IMR-90 (cell line): ENCODE data around the gene MYCBP2. TPM values are rescaled to one million over a fixed set of nuclear protein-coding genes. Genes with fewer than 3 reads are reported as not detected.

Experiments
- ATAC-seq: fragments of 200-7000 bp; cut with Tn5 transposase; 2 replicates; pipeline ENCODE4 v1.9.1; 2020; ENCODE audit warnings: low read depth, mild to moderate bottlenecking, moderate library complexity
- BruUV-seq: library from RNA; stranded (reverse); fragments of 400-500 nt; replicated peaks from 2 replicates; lab custom pipeline; 2021; lab: Mats Ljungman, UMichigan
- CTCF ChIA-PET: fragments of 300-600 bp; formaldehyde crosslinking; extraction: SDS; loops from one replicate; lab custom pipeline; 2021; ENCODE audit warnings: antibody characterized with exemption; lab: Yijun Ruan, JAX
- POLR2A ChIA-PET: fragments of 300-600 bp; sonication (Branson Sonifier 250); formaldehyde crosslinking; loops from one replicate; lab custom pipeline; 2022; ENCODE audit warnings: antibody characterized with exemption; ENCODE audit not compliant: unreplicated experiment; lab: Charles Lee
- DNase-seq: peaks from one replicate; pipeline ENCODE4 v3.0.0; 2013
- H2AFZ ChIP-seq: replicated peaks from 2 replicates; pipeline ENCODE3; 2013; ENCODE audit warnings: low read length, mild to moderate bottlenecking; ENCODE audit not compliant: poor library complexity
- H2AK5ac ChIP-seq: 2 replicates; pipeline ENCODE4 v1.6.1; 2013; ENCODE audit warnings: low read depth, low read length, inconsistent platforms
- H2AK9ac ChIP-seq: replicated peaks from 2 replicates; pipeline ENCODE3; 2013; ENCODE audit warnings: mild to moderate bottlenecking, low read depth, low read length, moderate library complexity; ENCODE audit not compliant: poor library complexity
- H2BK120ac ChIP-seq: 2 replicates; pipeline ENCODE4 v1.6.1; 2013; ENCODE audit warnings: low read depth, low read length, inconsistent platforms
- H2BK15ac ChIP-seq: 3 replicates; pipeline ENCODE4 v1.6.1; 2013; ENCODE audit warnings: low read depth, low read length, inconsistent platforms
- H2BK20ac ChIP-seq: 2 replicates; pipeline ENCODE4 v1.6.1; 2013; ENCODE audit warnings: low read depth, mild to moderate bottlenecking, inconsistent platforms, low read length, moderate library complexity
- H2BK5ac ChIP-seq: 2 replicates; pipeline ENCODE4 v1.6.1; 2013; ENCODE audit warnings: mild to moderate bottlenecking, low read depth, low read length, inconsistent platforms; ENCODE audit not compliant: poor library complexity, severe bottlenecking
- H3K14ac ChIP-seq: replicated peaks from 2 replicates; pipeline ENCODE4 v1.6.1; 2013; ENCODE audit warnings: low read depth, low read length, inconsistent platforms
- H3K18ac ChIP-seq: 2 replicates; pipeline ENCODE4 v1.6.1; 2013; ENCODE audit warnings: low read depth, low read length, control low read depth
- H3K23ac ChIP-seq: 2 replicates; pipeline ENCODE4 v1.6.1; 2013; ENCODE audit warnings: low read depth, low read length, inconsistent platforms
- H3K27ac ChIP-seq: 2 replicates; pipeline ENCODE4 v1.5.1; 2013; ENCODE audit warnings: mild to moderate bottlenecking, control low read depth, low read length; ENCODE audit not compliant: insufficient read depth
- H3K27me3 ChIP-seq: 2 replicates; pipeline ENCODE4 v1.6.1; 2013; ENCODE audit warnings: low read length; ENCODE audit not compliant: control insufficient read depth, insufficient read depth
- H3K36me3 ChIP-seq: 2 replicates; pipeline ENCODE4 v1.6.1; 2013; ENCODE audit warnings: low read length, mixed read lengths; ENCODE audit not compliant: control insufficient read depth, insufficient read depth
- H3K4ac ChIP-seq: 2 replicates; pipeline ENCODE4 v1.6.1; 2013; ENCODE audit warnings: low read depth, low read length, inconsistent platforms
- H3K4me1 ChIP-seq: 2 replicates; pipeline ENCODE4 v1.6.1; 2013; ENCODE audit warnings: low read length, mixed read lengths; ENCODE audit not compliant: control insufficient read depth, insufficient read depth
- H3K4me2 ChIP-seq: 2 replicates; pipeline ENCODE4 v1.6.1; 2013; ENCODE audit warnings: low read depth, mild to moderate bottlenecking, control low read depth, low read length, moderate library complexity
- H3K4me3 ChIP-seq: 2 replicates; pipeline ENCODE4 v1.5.1; 2013; ENCODE audit warnings: low read depth, mild to moderate bottlenecking, control low read depth, low read length, moderate library complexity; ENCODE audit not compliant: insufficient read depth
- H3K56ac ChIP-seq: 2 replicates; pipeline ENCODE4 v1.6.1; 2013; ENCODE audit warnings: low read length, inconsistent platforms; ENCODE audit not compliant: insufficient read depth; ENCODE audit errors: extremely low read depth
- H3K79me1 ChIP-seq, 2 experiments: 2 replicates each; pipeline ENCODE4 v1.6.1; 2013; ENCODE audit warnings: low read length in 2 of 2, inconsistent platforms in 1 of 2, low read depth in 1 of 2
- H3K9ac ChIP-seq: 2 replicates; pipeline ENCODE4 v1.6.1; 2013; ENCODE audit warnings: low read depth, low read length, control low read depth
- H3K9me1 ChIP-seq: 2 replicates; pipeline ENCODE4 v1.6.1; 2013; ENCODE audit warnings: low read length, inconsistent platforms; ENCODE audit not compliant: insufficient read depth
- H3K9me3 ChIP-seq: 2 replicates; pipeline ENCODE4 v1.6.1; 2013; ENCODE audit warnings: low read length; ENCODE audit not compliant: control insufficient read depth, insufficient read depth
- H4K20me1 ChIP-seq: 2 replicates; pipeline ENCODE4 v1.6.1; 2013; ENCODE audit warnings: low read length, inconsistent platforms; ENCODE audit not compliant: insufficient read depth
- H4K5ac ChIP-seq: 2 replicates; pipeline ENCODE4 v1.6.1; 2013; ENCODE audit warnings: mild to moderate bottlenecking, low read depth, low read length, control low read depth
- H4K8ac ChIP-seq, 2 experiments: 2 replicates each; pipeline ENCODE4 v1.6.1; 2013; ENCODE audit warnings: low read depth in 2 of 2, low read length in 2 of 2, control low read depth in 1 of 2, inconsistent platforms in 1 of 2
- H4K91ac ChIP-seq: 2 replicates; pipeline ENCODE4 v1.6.1; 2013; ENCODE audit warnings: low read depth, low read length, inconsistent platforms; ENCODE audit not compliant: insufficient read depth
- MAFK ChIP-seq: IDR thresholded peaks from 2 replicates; pipeline ENCODE4 v1.6.1; 2012; ENCODE audit warnings: low read depth, low read length, improper control_type of control experiment
- MAZ ChIP-seq: IDR thresholded peaks from 2 replicates; pipeline ENCODE4 v1.6.1; 2012; ENCODE audit warnings: low read depth, mild to moderate bottlenecking, low read length, improper control_type of control experiment, moderate library complexity, borderline replicate concordance
- NFE2L2 ChIP-seq: fragments of 150-350 bp; IDR thresholded peaks from 2 replicates; pipeline ENCODE4 v1.6.1; 2016; ENCODE audit warnings: low read depth, mild to moderate bottlenecking, low read length
- POLR2A ChIP-seq: IDR thresholded peaks from 2 replicates; pipeline ENCODE4 v1.6.1; 2012; ENCODE audit warnings: mild to moderate bottlenecking, low read depth, low read length
- RCOR1 ChIP-seq: IDR thresholded peaks from 2 replicates; pipeline ENCODE4 v1.6.1; 2012; ENCODE audit warnings: mild to moderate bottlenecking, low read length, improper control_type of control experiment; ENCODE audit not compliant: insufficient replicate concordance
- RFX5 ChIP-seq: IDR thresholded peaks from 2 replicates; pipeline ENCODE4 v1.8.0; 2012; ENCODE audit warnings: low read depth, mild to moderate bottlenecking, low read length, moderate library complexity
- WGBS, 2 experiments: methylation state at CpG; one replicate each; pipeline versions ENCODE4 v1.1.5 to v1.1.7; 2013; ENCODE audit warnings: missing lambda C conversion rate in 2 of 2; ENCODE audit not compliant: insufficient read length in 1 of 2; ENCODE audit errors: extremely low coverage in 2 of 2; 5-methylcytosine and 5-hydroxymethylcytosine counted together
- dilution Hi-C: fragments of 300-500 bp; cut with HindIII; formaldehyde crosslinking; loops from one replicate; pipeline ENCODE4 v1.14.3; 2018; ENCODE audit warnings: low sequenced_read_pairs; ENCODE audit not compliant: unreplicated experiment
- in situ Hi-C: fragments of 300-500 bp; cut with MboI; formaldehyde crosslinking; loops from 3 replicates; pipeline ENCODE4 v1.14.3; 2019; ENCODE audit warnings: low sequenced_read_pairs, inconsistent platforms, mixed read lengths
- intact Hi-C: fragments of 100-400 bp; cut with micrococcal nuclease; formaldehyde crosslinking; loops from 2 replicates; pipeline ENCODE4 v1.10.0; 2022
- polyA plus RNA-seq, 3 experiments: library from polyadenylated mRNA; depleted of rRNA; stranded (reverse); fragments of >200 nt; gene quantifications; 2 replicates each; pipeline ENCODE4 v1.2.3, GENCODE V29; 2012; ENCODE audit warnings: low replicate concordance in 1 of 3
- total RNA-seq: library from RNA; depleted of rRNA; stranded (reverse); fragments of >200 nt; gene quantifications from 2 replicates; pipeline ENCODE4 v1.2.3, GENCODE V29; 2012
- TF ChIP-seq, protein P1 (sequence below): conservative IDR thresholded peaks from 2 replicates; pipeline ENCODE4 v1.5.1; 2012; ENCODE audit warnings: mild to moderate bottlenecking, low read depth, low read length, improper control_type of control experiment
- TF ChIP-seq, protein P2 (sequence below): fragments of 150-350 bp; IDR thresholded peaks from 2 replicates; pipeline ENCODE4 v1.6.1; 2017; ENCODE audit warnings: mild to moderate bottlenecking, antibody characterized with exemption, low read length, low read depth

The MYCBP2 gene
- total and polyA plus RNA-seq, 2 of the 4 experiments (the other 2 are of a cell fraction) = 20.1 to 43.2 TPM

DNA sequence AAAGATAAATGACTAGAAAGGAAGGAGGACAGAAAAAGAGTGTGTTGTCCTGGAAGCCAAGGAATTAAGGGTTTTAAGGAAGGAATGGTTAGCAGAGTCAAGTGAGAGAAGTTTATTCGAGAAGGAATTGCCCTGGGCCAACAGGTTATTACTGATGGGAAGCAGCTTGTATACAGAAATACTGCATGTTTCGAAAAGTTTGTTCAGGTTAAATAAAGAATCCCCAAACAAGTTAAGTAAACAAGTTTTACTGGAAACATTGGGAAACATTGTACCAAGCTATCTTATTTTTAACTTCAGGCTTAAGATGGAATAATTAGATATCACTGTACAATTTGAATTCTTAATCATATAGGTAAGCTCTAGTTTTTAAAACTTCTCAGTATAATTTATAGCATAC lies 271.7 kb downstream of the MYCBP2 start:
- no peak for DNase-seq
- no peak overlapping the region for H2BK20ac ChIP-seq

More for the DNA sequence above, 271.7 kb downstream of the MYCBP2 start:
- Histone ChIP-seq H3K79me1 (no peaks in the 10 kb centered on the region), H4K20me1 (no peaks in the 10 kb centered on the region), H3K4ac (no peak overlapping the region), H3K56ac (no peak overlapping the region), H3K4me1 (no peaks in the 10 kb centered on the region), H3K9me3 (no peaks in the 10 kb centered on the region), H3K4me3 (no peak overlapping the region), H3K14ac (no peak overlapping the region), H3K27ac (no peak overlapping the region), H2AFZ (no peak overlapping the region), H2BK120ac (no peak overlapping the region), H4K8ac (no peak overlapping the region), H3K4me2 (no peak overlapping the region), H4K5ac (no peak overlapping the region), H3K18ac (no peak overlapping the region), H3K23ac (no peak overlapping the region), H2BK15ac (no peak overlapping the region), H2AK9ac (no peak overlapping the region), H2BK5ac (no peak overlapping the region), H3K27me3 (no peaks in the 10 kb centered on the region), H3K9ac (no peak overlapping the region), H2AK5ac (no peak overlapping the region), H4K91ac (no peak overlapping the region), H3K9me1 (peaks cover 4% of the 10 kb centered on the region; the same call in 1 of the 2 replicates), H3K36me3 (peaks cover 28% of the 10 kb centered on the region)
- no peak for ATAC-seq
- in situ Hi-C loops = no loop called here
- no CpG with 5 or more reads among the region's 2 CpGs for WGBS, 2 experiments
- dilution Hi-C loops = no loop called here
- no TSS peak for BruUV-seq
- intact Hi-C loops = no loop called here
- POLR2A ChIA-PET = no interaction called here
- CTCF ChIA-PET = interaction anchor here (1.1 to 1.2 kb wide), 2 partner anchors 16 to 29 kb away, joined by 4 read pairs; no protein-coding TSS in a partner anchor
- TF ChIP-seq RFX5 = no peak
- TF ChIP-seq POLR2A = no peak
- TF ChIP-seq, protein P1, sequence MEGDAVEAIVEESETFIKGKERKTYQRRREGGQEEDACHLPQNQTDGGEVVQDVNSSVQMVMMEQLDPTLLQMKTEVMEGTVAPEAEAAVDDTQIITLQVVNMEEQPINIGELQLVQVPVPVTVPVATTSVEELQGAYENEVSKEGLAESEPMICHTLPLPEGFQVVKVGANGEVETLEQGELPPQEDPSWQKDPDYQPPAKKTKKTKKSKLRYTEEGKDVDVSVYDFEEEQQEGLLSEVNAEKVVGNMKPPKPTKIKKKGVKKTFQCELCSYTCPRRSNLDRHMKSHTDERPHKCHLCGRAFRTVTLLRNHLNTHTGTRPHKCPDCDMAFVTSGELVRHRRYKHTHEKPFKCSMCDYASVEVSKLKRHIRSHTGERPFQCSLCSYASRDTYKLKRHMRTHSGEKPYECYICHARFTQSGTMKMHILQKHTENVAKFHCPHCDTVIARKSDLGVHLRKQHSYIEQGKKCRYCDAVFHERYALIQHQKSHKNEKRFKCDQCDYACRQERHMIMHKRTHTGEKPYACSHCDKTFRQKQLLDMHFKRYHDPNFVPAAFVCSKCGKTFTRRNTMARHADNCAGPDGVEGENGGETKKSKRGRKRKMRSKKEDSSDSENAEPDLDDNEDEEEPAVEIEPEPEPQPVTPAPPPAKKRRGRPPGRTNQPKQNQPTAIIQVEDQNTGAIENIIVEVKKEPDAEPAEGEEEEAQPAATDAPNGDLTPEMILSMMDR = no peak
- TF ChIP-seq, protein P2, sequence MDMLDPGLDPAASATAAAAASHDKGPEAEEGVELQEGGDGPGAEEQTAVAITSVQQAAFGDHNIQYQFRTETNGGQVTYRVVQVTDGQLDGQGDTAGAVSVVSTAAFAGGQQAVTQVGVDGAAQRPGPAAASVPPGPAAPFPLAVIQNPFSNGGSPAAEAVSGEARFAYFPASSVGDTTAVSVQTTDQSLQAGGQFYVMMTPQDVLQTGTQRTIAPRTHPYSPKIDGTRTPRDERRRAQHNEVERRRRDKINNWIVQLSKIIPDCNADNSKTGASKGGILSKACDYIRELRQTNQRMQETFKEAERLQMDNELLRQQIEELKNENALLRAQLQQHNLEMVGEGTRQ = no peak
- TF ChIP-seq MAZ = no peak
- no peak for TF ChIP-seq NFE2L2
- no peak for TF ChIP-seq MAFK
- no peak for TF ChIP-seq RCOR1
